Inferior parietal cortex (tissue), 1 donor: ENCODE data around the gene CCND1.
"Not testable (repeated sequence)": the region's sequence is repeated elsewhere in the genome, so short reads cannot be mapped to it uniquely, and the experiment has no call there.

Experiments used
- DNase-seq: peaks from one replicate; pipeline ENCODE4 v3.0.0-alpha.2; 2016; ENCODE audit errors: extremely low spot score

Gene CCND1

DNA sequence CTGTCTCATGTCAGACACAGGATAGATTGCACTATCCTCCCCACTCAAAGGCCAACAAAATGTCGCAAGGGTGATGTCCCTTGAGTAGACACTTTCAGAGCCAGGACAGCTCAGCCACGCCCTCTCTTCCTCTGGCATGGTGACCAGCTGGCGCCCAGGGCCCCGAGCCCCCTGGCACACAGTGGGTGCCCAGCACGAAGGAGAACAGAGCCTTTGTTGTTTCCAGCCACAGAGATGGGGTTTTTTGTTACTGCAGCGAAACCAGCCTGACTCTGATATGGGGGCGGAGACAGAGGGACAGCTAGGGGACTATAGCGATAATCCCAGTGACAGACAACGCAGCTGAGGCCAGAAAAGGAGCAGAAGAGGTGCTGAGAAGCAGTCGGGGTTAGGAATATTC lies 23.3 kb upstream of the CCND1 start:
- DNase-seq, result no peak

DNA sequence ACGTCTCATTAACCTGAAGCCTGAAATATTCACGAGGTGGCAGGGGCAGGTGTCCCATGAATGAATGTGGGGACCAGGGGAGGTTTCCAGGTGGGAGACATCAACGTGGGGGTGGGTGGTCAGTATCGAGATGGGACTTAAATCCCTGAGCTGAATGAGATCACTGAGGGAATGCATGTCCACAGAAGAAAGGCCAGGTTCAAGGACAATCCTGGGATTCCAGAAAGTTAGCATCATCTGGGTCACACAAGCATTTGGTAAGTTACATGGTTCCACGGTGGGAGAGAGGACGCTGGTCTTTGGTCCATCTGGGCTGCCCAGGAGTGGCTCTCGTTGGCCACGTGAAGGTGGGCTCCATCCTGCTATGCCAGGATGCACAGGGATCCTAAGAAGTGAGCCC lies 22.7 kb upstream of the CCND1 start:
- DNase-seq, result no peak

DNA sequence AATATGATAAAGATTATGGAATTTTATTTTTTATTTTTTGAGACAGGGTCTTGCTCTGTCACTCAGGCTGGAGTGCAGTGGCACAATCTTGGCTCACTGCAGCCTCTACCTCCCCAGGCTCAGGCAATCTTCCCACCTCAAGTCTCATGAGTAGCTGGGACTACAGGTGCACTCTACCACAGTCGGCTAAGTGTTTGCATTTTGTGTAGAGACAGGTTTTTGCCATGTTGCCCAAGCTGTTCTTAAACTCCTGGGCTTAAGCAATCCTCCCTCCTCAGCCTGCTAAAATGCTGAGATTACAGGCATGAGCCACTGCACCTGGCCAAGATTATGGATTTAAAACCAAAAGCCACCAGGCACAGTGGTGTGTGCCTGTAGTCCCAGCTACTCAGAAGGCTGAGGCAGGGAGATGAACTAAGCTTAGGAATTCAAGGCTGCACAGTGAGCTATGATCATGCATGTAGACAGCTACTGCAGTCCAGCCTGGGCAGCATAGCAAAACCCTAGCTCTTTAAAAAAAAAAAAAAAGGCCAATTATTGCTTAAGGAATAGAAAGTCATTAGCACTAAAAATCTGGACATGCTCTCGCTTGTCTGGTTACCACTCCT lies 20.2 kb upstream of the CCND1 start:
- DNase-seq, result no peak

DNA sequence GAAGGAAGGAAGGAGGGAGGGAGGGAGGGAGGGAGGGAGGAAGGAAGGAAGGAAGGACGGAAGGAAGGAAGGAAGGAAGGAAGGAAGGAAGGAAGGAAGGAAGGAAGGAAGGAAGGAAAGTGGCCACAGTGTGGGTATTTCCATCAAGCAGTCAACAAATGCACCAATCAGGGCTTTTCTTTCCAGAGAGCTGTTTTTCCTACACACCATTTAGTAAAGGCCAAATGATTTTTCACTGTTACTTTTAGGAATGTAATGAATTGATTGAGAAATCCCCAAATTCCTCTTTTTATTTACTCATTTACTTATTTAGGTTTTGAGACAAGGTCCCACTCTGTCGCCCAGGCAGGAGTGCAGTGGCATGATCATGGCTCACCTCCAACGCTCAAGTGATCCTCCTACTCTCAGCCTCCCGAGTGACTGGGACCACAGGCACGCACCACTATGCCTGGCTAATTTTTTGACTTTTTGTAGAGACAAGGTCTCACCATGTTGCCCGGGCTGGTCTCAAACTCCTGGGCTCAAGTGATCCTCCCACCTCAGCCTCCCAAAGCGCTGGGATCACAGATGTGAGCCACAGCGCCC lies 18.8 kb upstream of the CCND1 start:
- not testable (repeated sequence) for DNase-seq

DNA sequence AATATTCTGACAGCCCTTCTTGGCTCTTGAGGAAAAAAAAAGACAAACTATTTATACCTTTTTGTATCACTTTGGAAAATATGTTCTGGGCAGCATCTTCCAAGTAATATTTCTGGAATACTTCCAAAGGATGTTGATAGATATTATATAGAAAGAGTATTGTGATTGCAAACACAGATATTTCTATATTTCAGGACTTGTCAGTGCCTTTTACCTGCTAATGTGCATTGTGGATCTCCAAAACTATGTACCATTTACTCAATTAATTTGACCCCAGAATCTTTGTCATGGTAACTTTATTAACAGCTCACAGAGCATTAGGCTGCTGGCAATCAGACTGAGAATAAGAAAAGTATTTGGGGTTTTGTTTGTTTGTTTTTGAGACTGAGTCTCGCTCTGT lies 16.7 kb upstream of the CCND1 start:
- no peak for DNase-seq

DNA sequence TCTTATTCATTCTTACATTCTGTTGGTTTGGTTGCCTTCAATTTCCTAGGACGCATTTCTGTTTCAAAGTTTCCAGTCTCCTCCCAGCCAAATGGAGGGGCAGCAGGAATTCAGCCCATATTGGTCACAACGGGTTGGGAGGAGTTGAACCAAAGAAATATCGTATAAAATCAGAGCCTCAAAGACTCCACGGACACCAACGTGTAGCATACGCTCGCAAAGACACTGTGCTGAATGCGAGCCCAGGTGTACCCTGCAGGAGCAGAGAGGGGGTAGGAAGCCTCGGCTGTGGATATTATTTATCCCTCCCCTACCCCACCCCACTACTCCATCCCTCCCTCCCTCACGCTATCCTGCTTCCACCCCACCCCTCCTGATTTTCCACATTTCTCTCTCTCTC lies 15.5 kb upstream of the CCND1 start:
- DNase-seq, result no peak

DNA sequence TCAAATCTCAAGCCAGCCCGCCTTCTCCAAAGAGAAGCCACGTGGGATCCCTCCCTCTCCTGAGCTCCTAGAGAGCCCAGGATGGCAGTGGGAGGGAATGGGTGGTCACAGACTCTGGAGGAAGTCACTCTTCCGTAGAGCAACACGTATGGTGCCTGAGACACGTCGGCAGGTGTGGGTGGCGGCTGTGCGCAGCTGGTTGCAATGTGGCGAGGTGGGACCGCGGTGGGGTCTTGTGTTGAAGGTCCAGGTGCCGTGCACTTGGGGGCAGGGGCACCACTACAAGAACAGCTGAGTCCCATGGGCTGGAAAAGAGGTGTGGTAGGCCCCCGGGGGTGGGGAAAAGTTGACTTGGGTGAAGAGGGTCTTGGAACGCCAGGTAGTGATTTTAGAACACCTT lies 13.4 kb upstream of the CCND1 start:
- DNase-seq, result no peak

DNA sequence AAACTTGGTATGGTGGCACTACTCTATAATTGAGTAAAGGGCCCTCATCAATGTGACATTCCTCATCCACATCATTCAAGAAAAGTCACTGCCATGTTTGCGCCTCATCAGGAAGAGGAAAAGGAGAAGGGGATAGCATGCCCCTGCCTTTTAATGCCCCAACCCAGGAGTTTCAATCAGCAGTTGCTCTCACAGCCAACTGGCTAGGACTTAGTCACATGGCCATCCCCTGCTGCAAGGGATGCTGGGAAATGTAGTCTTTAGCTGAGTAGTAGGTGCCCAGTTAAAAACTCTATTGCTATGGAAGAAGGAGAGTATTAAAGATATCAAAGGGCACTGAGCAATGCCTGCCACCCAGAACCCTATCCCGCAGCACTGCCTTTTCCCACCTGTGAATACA lies 10.9 kb upstream of the CCND1 start:
- DNase-seq, result no peak

DNA sequence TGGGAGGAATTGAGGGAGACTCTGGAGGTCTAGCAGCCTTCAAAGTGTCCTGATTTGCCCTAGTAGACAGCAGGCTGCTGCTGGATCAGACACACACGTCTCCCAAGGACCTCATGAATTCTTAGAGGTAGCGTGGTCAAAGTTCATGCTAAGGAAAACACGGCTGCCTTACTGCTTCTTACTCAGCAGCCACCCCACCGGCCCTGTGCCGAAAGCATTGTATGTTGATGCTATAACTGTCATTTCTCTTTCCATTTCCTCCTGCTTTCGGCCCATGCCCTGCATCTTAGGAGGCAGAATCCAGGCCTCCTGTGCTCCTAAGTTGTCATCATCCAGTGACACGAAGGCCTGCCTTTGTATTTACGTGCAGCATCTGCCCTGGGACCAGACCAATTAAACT lies 10.5 kb upstream of the CCND1 start:
- no peak for DNase-seq

DNA sequence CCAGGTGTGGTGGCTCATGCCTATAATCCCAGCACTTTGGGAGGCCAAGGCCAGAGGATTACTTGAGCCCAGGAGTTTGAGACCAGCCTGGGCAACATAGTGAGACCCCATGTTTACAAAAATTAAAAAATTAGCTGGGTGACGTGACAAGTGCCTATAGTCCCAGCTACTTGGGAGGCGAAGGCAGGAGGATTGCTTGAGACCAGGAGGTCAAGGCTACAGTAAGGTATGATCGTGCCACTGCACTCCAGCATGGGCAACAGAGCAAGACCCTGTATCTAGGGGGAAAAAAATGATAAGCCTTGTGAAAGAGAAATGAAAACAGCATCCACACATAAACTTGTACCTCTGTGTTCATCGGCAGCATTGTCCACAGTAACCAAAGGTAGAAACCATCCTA lies 8.1 kb upstream of the CCND1 start:
- no peak for DNase-seq

DNA sequence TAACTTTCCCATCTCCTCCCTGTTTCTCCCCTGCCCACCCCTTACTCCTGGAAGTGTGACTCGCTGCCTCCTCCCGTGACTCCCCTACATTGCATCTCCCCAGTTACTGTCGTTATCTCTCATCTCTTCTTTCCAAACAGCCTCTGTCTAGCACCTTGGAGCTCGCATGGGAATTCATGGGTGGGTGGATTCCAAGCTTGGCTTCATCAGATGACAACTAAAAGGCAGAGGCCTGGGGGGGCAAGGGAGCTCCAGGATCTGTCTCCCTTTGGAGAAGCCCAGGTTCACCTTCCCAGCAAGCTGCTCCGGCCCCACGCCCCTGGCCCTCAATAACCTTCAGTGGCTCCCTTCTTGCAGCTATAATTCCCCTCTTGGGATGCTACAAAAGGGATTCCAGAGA lies 6.9 kb upstream of the CCND1 start:
- no peak for DNase-seq

DNA sequence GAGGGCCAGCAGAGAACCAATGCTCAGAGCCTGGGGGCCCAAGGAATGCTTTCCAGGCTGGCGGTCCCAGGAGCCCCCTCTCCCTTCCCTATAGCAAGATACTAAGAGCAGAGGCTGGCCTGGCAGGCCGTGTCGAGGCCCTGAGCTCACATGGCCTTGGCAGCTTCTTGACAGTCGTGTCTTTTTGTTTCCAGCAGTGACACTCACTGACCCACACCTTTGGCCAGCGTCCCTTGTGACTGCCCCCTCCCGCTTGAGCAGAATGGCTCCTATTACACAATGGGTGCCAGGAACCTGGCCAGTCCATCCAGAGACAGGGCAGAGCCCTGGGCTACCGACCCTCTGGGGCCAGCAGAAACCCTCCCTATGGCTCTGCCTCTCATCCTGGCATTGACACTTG lies 6.4 kb upstream of the CCND1 start:
- no peak for DNase-seq

DNA sequence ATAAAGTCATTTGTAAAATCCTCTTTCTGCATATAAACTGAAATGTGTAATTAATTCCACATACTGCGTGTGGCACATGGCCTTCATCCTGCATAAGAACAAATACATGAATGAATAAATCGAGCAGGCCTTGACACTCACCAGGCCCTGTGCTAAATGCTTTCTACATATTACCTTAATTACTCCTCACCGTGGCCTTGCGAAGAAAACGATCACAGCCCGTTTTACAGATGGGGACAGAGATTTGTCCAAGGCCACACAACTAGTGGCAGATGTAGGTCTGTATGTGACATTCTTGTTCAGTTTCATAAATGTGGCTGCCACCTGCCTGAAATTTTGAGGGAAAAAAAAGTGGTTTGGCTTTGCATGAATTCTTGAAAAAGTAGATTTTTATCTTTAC lies 5.8 kb upstream of the CCND1 start:
- no peak for DNase-seq

DNA sequence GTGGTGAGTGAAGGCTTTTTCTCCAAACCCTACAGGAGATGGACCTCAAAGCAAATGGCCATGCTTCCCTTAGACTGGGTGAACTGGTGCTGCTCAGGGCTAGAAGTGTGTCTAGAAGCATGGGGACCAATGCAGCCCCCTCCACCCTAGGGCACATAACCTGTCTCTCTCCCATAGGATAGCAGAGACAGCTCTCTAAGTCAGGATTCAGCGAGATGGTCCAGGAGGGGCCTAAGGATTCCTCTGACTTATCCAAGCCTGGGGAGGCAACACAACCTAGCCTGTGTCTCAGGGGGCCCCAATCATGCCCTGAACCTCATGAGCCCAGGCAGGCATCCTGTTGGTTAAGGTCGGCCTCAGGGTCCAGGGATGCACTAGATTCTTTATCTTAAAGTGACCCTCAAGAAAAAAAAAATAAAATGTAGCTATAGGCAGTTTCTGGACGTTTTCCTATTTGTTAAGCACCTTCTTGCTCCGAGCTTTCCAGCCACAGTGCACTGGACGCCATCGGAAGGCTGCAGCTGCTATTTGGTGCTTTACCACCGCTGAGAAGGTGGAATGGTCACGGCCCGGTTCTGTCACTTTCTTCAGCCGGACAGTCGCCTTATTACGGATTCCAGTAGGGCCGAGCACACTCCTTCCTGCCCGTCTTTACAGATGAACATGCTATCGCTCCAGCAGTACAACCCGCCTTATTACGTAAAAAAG lies 5.0 kb upstream of the CCND1 start:
- no peak for DNase-seq

DNA sequence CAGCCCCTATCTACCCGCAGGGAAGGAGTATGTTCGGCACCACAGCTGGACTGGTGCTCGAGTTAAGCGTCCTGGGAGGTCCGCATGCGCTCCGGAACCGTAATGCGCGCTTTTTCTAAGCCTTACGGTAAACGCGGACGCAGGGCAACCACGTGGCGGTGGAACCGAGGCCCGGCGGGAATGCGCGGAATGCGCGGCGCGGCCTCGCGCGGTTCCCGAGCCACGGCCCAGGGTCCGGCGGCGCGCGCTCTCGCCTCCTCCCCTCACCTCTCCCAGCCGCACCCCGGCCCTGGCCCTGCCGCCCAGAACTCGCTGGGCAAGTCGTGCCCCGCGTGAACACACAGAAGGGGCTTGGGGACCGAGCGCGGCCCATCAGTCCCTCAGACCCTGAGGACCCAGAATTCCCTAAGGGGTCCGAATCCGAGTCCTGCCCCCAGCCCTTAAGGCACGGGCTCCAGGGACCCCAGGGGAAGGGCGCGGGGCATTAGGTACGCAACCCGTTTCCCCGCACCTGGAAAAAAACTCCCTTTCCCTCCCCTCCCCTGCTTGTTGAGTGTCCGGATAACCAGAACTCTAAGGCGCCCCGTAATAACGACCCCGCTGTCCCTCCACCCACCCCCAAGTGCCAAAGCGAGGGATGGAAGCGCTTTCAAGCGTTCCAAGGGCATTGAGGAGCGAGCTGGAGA lies 4.3 kb upstream of the CCND1 start:
- DNase-seq, result peak; percentile 45

DNA sequence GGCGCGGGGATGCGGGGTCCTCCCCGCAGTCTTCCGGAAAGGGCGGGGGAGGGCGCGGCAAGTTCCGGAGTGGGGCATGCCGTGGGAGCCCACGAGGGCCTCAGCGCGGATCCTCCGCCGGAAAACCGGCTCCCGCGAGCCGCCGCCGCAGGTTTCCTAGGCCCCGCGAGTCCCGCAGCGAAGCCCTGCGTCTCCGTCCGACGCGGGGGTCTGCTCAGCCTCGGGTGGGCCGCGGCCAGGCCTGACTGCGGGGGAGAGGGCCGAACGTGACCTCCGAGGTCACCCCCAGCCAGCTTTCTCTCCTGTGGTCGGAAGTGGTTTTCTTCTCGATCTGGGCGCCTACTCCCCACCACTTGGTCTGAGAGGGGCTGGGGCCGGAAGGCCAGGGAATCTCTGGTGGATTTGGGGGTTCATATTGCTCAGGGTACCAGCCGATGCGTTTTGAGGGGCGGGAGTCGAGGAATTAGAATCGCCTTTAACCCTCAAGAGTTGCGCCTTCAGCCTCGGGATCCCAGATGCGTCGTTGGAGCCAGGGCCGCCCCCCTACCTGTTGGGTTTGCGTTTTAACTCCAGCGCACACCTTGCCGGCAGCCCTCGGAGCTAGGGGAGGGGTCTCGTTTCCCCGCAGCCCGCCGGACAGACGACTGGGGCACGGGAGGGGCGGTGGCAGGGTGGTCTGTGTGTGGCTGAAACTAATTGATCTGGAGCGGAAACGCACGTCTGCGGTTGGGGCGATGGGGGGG lies 3.6 kb upstream of the CCND1 start:
- no peak for DNase-seq

DNA sequence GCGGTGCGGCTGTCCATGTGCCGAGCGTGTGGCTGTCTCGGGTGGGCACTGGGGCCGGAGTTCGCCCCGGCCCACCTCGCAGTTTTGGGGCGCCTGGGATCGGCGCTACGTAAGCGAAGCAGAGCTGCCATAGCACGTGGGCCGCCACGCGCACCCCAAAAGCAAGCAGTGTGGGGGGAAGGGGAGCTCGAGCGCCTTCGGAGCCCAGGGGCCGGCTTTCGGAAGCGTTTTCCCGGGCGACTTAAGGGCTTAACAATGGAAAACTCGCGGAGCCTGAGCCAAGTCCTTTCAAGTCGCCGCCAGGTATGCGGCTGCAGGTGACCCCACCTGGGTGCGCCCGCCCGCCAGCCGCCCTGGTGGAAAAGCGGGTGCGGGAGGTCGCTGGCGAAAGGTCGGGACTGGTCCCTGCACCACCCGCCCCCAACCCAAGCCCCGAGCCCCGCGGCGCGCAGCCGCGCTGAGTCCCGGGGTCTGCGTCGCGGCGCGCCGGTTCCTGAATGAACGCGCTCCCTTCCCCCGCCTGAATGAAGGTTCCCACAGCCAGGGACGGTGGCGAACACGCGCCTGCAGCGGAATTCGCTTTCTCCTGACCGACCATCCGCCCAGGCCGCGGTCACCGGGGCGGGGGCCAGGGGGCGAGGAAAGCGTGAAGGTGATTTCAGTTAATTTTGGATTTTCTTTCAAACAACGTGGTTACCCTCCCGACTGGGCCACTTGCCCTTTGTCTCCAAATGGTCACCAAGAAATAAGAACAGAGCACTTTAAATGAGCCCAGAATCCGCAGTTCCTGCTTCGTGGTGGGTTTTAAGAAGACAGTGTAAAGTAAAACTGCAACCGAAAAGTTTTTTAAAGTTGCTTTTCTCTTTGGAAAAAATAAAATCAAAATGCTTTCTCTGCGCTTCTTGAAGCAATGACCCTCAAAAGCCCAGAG lies 2.8 kb upstream of the CCND1 start:
- DNase-seq, result no peak

DNA sequence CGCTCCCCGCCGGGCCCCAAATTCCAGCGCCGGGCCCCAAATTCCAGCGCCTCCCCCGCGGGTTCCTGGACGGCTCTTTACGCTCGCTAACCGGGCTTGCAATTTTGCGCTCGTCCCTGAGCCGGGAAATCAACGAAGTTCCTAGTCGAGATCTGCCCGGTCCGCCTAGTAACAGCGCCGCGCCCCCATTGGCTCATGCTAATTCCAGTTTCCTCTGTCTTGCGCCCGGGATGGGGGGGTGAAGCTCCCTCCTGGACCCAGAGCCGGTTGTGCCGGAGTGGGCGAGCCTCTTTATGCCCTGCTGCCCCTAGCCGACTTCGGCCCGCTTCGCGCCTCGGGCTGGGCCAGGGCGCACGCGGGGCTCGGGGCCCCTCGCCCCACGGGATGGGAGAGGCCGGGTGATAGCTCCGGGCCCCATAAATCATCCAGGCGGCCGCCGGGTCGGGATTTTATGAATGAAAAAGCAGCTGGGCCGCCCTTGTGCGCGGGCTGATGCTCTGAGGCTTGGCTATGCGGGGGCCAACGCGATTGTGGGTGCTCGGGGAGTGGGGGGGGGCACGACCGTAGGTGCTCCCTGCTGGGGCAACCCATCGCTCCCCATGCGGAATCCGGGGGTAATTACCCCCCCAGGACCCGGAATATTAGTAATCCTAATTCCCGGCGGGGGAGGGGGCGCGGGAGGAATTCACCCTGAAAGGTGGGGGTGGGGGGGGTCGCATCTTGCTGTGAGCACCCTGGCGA lies 1.8 kb upstream of the CCND1 start:
- peak; percentile 47 for DNase-seq

DNA sequence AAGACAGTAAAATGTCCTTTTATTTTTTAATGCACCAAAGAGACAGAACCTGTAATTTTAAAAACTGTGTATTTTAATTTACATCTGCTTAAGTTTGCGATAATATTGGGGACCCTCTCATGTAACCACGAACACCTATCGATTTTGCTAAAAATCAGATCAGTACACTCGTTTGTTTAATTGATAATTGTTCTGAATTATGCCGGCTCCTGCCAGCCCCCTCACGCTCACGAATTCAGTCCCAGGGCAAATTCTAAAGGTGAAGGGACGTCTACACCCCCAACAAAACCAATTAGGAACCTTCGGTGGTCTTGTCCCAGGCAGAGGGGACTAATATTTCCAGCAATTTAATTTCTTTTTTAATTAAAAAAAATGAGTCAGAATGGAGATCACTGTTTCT lies 1.1 kb upstream of the CCND1 start:
- DNase-seq, result no peak

DNA sequence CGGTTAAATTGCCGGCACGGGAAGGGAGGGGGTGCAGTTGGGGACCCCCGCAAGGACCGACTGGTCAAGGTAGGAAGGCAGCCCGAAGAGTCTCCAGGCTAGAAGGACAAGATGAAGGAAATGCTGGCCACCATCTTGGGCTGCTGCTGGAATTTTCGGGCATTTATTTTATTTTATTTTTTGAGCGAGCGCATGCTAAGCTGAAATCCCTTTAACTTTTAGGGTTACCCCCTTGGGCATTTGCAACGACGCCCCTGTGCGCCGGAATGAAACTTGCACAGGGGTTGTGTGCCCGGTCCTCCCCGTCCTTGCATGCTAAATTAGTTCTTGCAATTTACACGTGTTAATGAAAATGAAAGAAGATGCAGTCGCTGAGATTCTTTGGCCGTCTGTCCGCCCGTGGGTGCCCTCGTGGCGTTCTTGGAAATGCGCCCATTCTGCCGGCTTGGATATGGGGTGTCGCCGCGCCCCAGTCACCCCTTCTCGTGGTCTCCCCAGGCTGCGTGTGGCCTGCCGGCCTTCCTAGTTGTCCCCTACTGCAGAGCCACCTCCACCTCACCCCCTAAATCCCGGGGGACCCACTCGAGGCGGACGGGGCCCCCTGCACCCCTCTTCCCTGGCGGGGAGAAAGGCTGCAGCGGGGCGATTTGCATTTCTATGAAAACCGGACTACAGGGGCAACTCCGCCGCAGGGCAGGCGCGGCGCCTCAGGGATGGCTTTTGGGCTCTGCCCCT lies 529 bp upstream of the CCND1 start:
- no peak for DNase-seq
